OCI-LY1 (cell line): Measurements from ENCODE around the gene SFSWAP.

Experiments used
- EZH2 ChIP-seq: fragments of 200-600 bp; sonication (generic), shearing (Covaris generic); IDR thresholded peaks from 2 replicates; pipeline ENCODE4 v1.8.0; 2017; ENCODE audit warnings: borderline replicate concordance, mixed run types, mild to moderate bottlenecking, antibody characterized with exemption, low read length, moderate library complexity, mixed read lengths
- TF ChIP-seq, protein P1 (sequence below): fragments of 200-600 bp; sonication (generic), shearing (Covaris generic); IDR thresholded peaks from 2 replicates; pipeline ENCODE4 v1.5.1; 2017; ENCODE audit warnings: mild to moderate bottlenecking, antibody characterized with exemption, low read length, moderate library complexity, mixed read lengths

DNA sequence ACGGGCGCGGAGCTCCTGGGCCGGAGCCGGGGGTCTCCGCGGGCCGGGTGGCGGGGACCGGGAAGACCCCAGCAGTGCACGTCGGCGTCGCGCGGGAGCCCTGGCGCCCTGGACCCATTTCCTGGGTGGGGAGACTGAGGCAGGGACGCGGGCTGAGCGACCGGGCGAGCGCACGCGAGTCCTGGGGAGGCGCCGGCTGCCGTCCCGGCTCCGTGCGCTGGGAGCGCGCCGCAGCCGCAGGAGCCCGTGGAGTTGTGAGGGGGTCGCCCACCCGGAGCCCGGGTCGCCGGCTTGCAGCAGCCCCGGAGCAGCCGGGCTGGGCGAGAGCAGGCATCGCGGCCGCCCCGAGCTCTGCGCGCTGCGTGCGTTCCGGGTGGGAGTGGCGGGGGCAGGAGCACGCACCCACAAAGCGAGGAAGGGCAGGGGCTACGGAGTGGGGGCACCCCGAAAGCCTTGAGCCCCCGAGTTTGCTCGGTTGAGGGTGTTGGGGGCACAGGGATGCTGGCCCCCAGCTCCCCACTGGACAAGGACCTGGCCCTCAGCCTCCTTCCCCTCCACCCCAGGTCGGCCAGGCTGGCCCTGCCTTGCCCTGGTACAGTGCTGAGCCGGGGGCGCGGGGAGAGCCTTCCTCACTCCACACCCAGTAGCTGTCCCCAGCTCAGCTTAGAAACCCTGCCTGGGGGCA lies 117.9 kb downstream of the SFSWAP start:
- TF ChIP-seq EZH2 = no peak
- TF ChIP-seq, protein P1, sequence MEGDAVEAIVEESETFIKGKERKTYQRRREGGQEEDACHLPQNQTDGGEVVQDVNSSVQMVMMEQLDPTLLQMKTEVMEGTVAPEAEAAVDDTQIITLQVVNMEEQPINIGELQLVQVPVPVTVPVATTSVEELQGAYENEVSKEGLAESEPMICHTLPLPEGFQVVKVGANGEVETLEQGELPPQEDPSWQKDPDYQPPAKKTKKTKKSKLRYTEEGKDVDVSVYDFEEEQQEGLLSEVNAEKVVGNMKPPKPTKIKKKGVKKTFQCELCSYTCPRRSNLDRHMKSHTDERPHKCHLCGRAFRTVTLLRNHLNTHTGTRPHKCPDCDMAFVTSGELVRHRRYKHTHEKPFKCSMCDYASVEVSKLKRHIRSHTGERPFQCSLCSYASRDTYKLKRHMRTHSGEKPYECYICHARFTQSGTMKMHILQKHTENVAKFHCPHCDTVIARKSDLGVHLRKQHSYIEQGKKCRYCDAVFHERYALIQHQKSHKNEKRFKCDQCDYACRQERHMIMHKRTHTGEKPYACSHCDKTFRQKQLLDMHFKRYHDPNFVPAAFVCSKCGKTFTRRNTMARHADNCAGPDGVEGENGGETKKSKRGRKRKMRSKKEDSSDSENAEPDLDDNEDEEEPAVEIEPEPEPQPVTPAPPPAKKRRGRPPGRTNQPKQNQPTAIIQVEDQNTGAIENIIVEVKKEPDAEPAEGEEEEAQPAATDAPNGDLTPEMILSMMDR = no peak
